HCT116 (cell line): Measurements from ENCODE around the gene MCOLN1. TPM values are rescaled to one million over a fixed set of nuclear protein-coding genes. Genes with fewer than 3 reads are reported as not detected.

ENCODE experiments used
- ATAC-seq: fragments of 200-7000 bp; cut with Tn5 transposase; 2 replicates; pipeline ENCODE4 v1.9.1; 2020; ENCODE audit warnings: mild to moderate bottlenecking, moderate library complexity
- BruUV-seq: library from RNA; stranded (reverse); fragments of 400-500 nt; replicated peaks from 2 replicates; lab custom pipeline; 2021; lab: Mats Ljungman, UMichigan
- CTCF ChIA-PET: fragments of 300-600 bp; sonication (Branson Sonifier 250); formaldehyde crosslinking; loops from one replicate; lab custom pipeline; 2021; ENCODE audit warnings: antibody characterized with exemption; lab: Charles Lee
- POLR2A ChIA-PET: fragments of 300-600, 350-600 bp; sonication (Branson Sonifier 250); formaldehyde crosslinking; loops from one replicate; lab custom pipeline; 2021; ENCODE audit warnings: antibody characterized with exemption; lab: Charles Lee
- RAD21 ChIA-PET, 2 experiments: fragments of 300-600 bp; sonication (Branson Sonifier 250); formaldehyde crosslinking; loops; one replicate each; lab custom pipeline; 2023; ENCODE audit warnings: low total read pairs in 2 of 2; ENCODE audit not compliant: uncharacterized antibody in 2 of 2, unreplicated experiment in 2 of 2, low non-redundant PET in 1 of 2; lab: Charles Lee
- DNase-seq: peaks from one replicate; pipeline ENCODE4 v3.0.0-alpha.2; 2010; ENCODE audit warnings: low read depth, low spot score
- H2AFZ ChIP-seq: fragments of 200-600 bp; shearing (Covaris generic), sonication (generic); 2 replicates; pipeline ENCODE4 v1.6.1; 2017; ENCODE audit warnings: low read depth, mixed run types, mixed read lengths, antibody characterized with exemption, low read length; ENCODE audit not compliant: poor library complexity, severe bottlenecking
- H3K27ac ChIP-seq: 2 replicates; pipeline ENCODE4 v1.5.1; 2012; ENCODE audit warnings: low read depth, low read length
- H3K27me3 ChIP-seq: fragments of 200-600 bp; sonication (generic); 2 replicates; pipeline ENCODE4 v1.6.1; 2016; ENCODE audit warnings: mixed run types, low read length, mixed read lengths; ENCODE audit not compliant: insufficient read depth
- H3K36me3 ChIP-seq, 2 experiments: fragments of 200-500 bp in 1 of 2; fragments of 200-600 bp in 1 of 2; sonication (Bioruptor generic) in 1 of 2; sonication (generic) in 1 of 2; 2 replicates each; pipeline versions ENCODE4 v1.5.1 to v1.6.1; 2014 to 2016; ENCODE audit warnings: low read length in 2 of 2, inconsistent platforms in 1 of 2, mixed read lengths in 1 of 2, mixed run types in 1 of 2; ENCODE audit not compliant: insufficient read depth in 2 of 2, control insufficient read depth in 1 of 2
- H3K4me1 ChIP-seq, 2 experiments: fragments of 200-600 bp in 1 of 2; sonication (generic) in 1 of 2; 2 replicates each; pipeline versions ENCODE4 v1.5.1 to v1.6.1; 2012 to 2017; ENCODE audit warnings: low read length in 2 of 2, inconsistent platforms in 1 of 2, mild to moderate bottlenecking in 1 of 2, mixed read lengths in 1 of 2, mixed run types in 1 of 2, moderate library complexity in 1 of 2; ENCODE audit not compliant: insufficient read depth in 2 of 2, control insufficient read depth in 1 of 2
- H3K4me2 ChIP-seq: fragments of 200-600 bp; sonication (generic); 2 replicates; pipeline ENCODE4 v1.6.1; 2017; ENCODE audit warnings: mixed run types, low read length, mixed read lengths
- H3K4me3 ChIP-seq, 2 experiments: fragments of 200-600 bp in 1 of 2; sonication (generic) in 1 of 2; replicated peaks in 1 of 2; 2 replicates each; pipeline ENCODE4 v1.5.1; 2011 to 2016; ENCODE audit warnings: low read length in 2 of 2, control low read depth in 1 of 2, low read depth in 1 of 2, mild to moderate bottlenecking in 1 of 2, mixed read lengths in 1 of 2, mixed run types in 1 of 2
- H3K79me2 ChIP-seq: fragments of 200-600 bp; sonication (generic); 2 replicates; pipeline ENCODE4 v1.6.1; 2017; ENCODE audit warnings: mild to moderate bottlenecking, mixed run types, low read length, moderate library complexity, mixed read lengths; ENCODE audit not compliant: insufficient read depth
- H3K9ac ChIP-seq: fragments of 200-600 bp; sonication (generic); 2 replicates; pipeline ENCODE4 v1.6.1; 2016; ENCODE audit warnings: low read length, mixed read lengths
- H3K9me2 ChIP-seq: fragments of 200-600 bp; sonication (generic), shearing (Covaris generic); 2 replicates; pipeline ENCODE4 v1.6.1; 2017; ENCODE audit warnings: mixed run types, mild to moderate bottlenecking, moderate library complexity; ENCODE audit not compliant: insufficient read depth
- H3K9me3 ChIP-seq, 2 experiments: fragments of 200-500 bp in 1 of 2; fragments of 200-600 bp in 1 of 2; sonication (Bioruptor generic) in 1 of 2; sonication (generic) in 1 of 2; 2 replicates each; pipeline ENCODE4 v1.6.1; 2014 to 2017; ENCODE audit warnings: low read length in 2 of 2, mixed read lengths in 2 of 2, inconsistent platforms in 1 of 2, low read depth in 1 of 2, mild to moderate bottlenecking in 1 of 2, mixed run types in 1 of 2, moderate library complexity in 1 of 2; ENCODE audit not compliant: control insufficient read depth in 1 of 2, insufficient read depth in 1 of 2
- H4K20me1 ChIP-seq: fragments of 200-600 bp; sonication (generic), shearing (Covaris generic); 2 replicates; pipeline ENCODE4 v1.6.1; 2017; ENCODE audit warnings: mixed run types, mild to moderate bottlenecking, moderate library complexity; ENCODE audit not compliant: insufficient read depth
- ATF3 ChIP-seq: IDR thresholded peaks from 2 replicates; pipeline ENCODE4 v1.6.1; 2012
- CBX3 ChIP-seq: IDR thresholded peaks from 2 replicates; pipeline ENCODE4 v1.6.1; 2012; ENCODE audit warnings: low read depth
- CEBPB ChIP-seq: IDR thresholded peaks from 2 replicates; pipeline ENCODE4 v1.6.1; 2012; ENCODE audit warnings: low read depth
- CTCF ChIP-seq, 3 experiments: fragments of 200-600 bp in 1 of 3; sonication (generic) in 1 of 3; IDR thresholded peaks in 2 of 3; conservative IDR thresholded peaks in 1 of 3; 2 replicates each; pipeline ENCODE4 v1.5.1; 2012 to 2017; ENCODE audit warnings: low read depth in 2 of 3, low read length in 2 of 3, antibody characterized with exemption in 1 of 3, borderline replicate concordance in 1 of 3, control low read depth in 1 of 3, mild to moderate bottlenecking in 1 of 3, mixed read lengths in 1 of 3, mixed run types in 1 of 3, moderate library complexity in 1 of 3; ENCODE audit not compliant: insufficient read depth in 1 of 3
- EZH2 ChIP-seq: fragments of 200-600 bp; sonication (generic); IDR thresholded peaks from 2 replicates; pipeline ENCODE4 v1.6.1; 2017; ENCODE audit warnings: antibody characterized with exemption, mixed run types
- EZH2phosphoT487 ChIP-seq: fragments of 200-600 bp; IDR thresholded peaks from 2 replicates; pipeline ENCODE4 v1.6.1; 2018; ENCODE audit warnings: antibody characterized with exemption, borderline replicate concordance
- FOSL1 ChIP-seq: IDR thresholded peaks from 2 replicates; pipeline ENCODE4 v1.6.1; 2012; ENCODE audit warnings: low read depth
- JUND ChIP-seq: IDR thresholded peaks from 2 replicates; pipeline ENCODE4 v1.6.1; 2012
- MAX ChIP-seq: IDR thresholded peaks from 2 replicates; pipeline ENCODE4 v1.6.1; 2012
- POLR2A ChIP-seq: IDR thresholded peaks from 2 replicates; pipeline ENCODE4 v1.7.0; 2011; ENCODE audit warnings: borderline replicate concordance; ENCODE audit not compliant: insufficient read depth, insufficient read length; ENCODE audit errors: extremely low read depth
- RAD21 ChIP-seq: IDR thresholded peaks from 2 replicates; pipeline ENCODE4 v1.6.1; 2012; ENCODE audit warnings: low read depth, mild to moderate bottlenecking
- REST ChIP-seq: IDR thresholded peaks from 2 replicates; pipeline ENCODE4 v1.6.1; 2012; ENCODE audit warnings: low read depth
- SIN3A ChIP-seq: IDR thresholded peaks from 2 replicates; pipeline ENCODE4 v1.6.1; 2012; ENCODE audit warnings: low read depth
- SP1 ChIP-seq: IDR thresholded peaks from 2 replicates; pipeline ENCODE4 v1.6.1; 2012; ENCODE audit warnings: low read depth
- TCF7L2 ChIP-seq: IDR thresholded peaks from 2 replicates; pipeline ENCODE4 v1.7.0; 2011; ENCODE audit warnings: borderline replicate concordance, inconsistent platforms; ENCODE audit not compliant: insufficient read depth, insufficient read length; ENCODE audit errors: extremely low read depth
- YY1 ChIP-seq: IDR thresholded peaks from 2 replicates; pipeline ENCODE4 v1.6.1; 2011; ENCODE audit warnings: low read length, low read depth, moderate library complexity, mild to moderate bottlenecking; ENCODE audit not compliant: insufficient replicate concordance; ENCODE audit errors: extremely low read depth
- ZBTB33 ChIP-seq: IDR thresholded peaks from 2 replicates; pipeline ENCODE4 v1.6.1; 2011; ENCODE audit warnings: mild to moderate bottlenecking, low read length, moderate library complexity; ENCODE audit not compliant: insufficient replicate concordance; ENCODE audit errors: extremely low read depth
- ZFX ChIP-seq: fragments of 450-650 bp; IDR thresholded peaks from 2 replicates; pipeline ENCODE4 v1.6.1; 2017
- ZNF274 ChIP-seq: fragments of 200-500 bp; sonication (Bioruptor generic); IDR thresholded peaks from 2 replicates; pipeline ENCODE4 v1.6.1; 2014; ENCODE audit warnings: mild to moderate bottlenecking, low read depth, low read length, inconsistent platforms
- intact Hi-C: fragments of 100-400 bp; cut with micrococcal nuclease; formaldehyde crosslinking; loops from 2 replicates; pipeline ENCODE4 v1.10.0; 2022
- total RNA-seq: library from RNA; stranded (reverse); gene quantifications from one replicate; pipeline ENCODE4 v1.2.1, GENCODE V29; 2021; ENCODE audit not compliant: unreplicated experiment

MCOLN1 gene
- total RNA-seq, 1 experiment from 2014 or later = 19.1 TPM

GRCh38 chr19:7539827-7540425 is 17.5 kb downstream of the MCOLN1 start:
- ChIA-PET POLR2A (no interaction called here), CTCF (no interaction called here)
- H3K27me3 ChIP-seq = no peaks in the 10 kb centered on the region
- no peak overlapping the region for H2AFZ ChIP-seq
- no peaks in the 10 kb centered on the region for H4K20me1 ChIP-seq
- no peak overlapping the region for H3K4me2 ChIP-seq
- no peak overlapping the region for H3K4me3 ChIP-seq
- H3K4me1 ChIP-seq = peaks cover 0 to 20% of the 10 kb centered on the region in 2 experiments; a peak in 2 of 4 replicates
- no TSS peak for BruUV-seq
- H3K36me3 ChIP-seq = peaks cover 10 to 32% of the 10 kb centered on the region in 2 experiments
- TF ChIP-seq EZH2phosphoT487 = no peak
- no peak for TF ChIP-seq ZNF274
- TF ChIP-seq POLR2A = no peak
- no peak for TF ChIP-seq EZH2
- TF ChIP-seq ZFX = no peak
- TF ChIP-seq ZBTB33 = no peak
- TF ChIP-seq JUND = no peak
- no peak for TF ChIP-seq CEBPB
- TF ChIP-seq SP1 = no peak
- TF ChIP-seq SIN3A = no peak
- no peak for TF ChIP-seq REST
- no peak for TF ChIP-seq RAD21
- no peak for TF ChIP-seq ATF3
- TF ChIP-seq TCF7L2 = no peak
- TF ChIP-seq CTCF (IDR thresholded peaks at IDR 0.05 in 2 of 3, conservative IDR thresholded peaks at IDR 0.05 in 1 of 3; ENCODE audit: borderline replicate concordance in 1 of 3, insufficient read depth in 1 of 3, low read depth in 2 of 3, low read length in 2 of 3) = no peak
- TF ChIP-seq MAX = no peak
- TF ChIP-seq YY1 = no peak
- TF ChIP-seq CBX3 = no peak
- no peak for TF ChIP-seq FOSL1
- TF ChIP-seq, all 23 proteins: peak for 0
- Histone ChIP-seq H3K9ac (no peak overlapping the region), H3K9me3 (no peaks in the 10 kb centered on the region), H3K9me2 (no peaks in the 10 kb centered on the region), H3K27ac (no peak overlapping the region), H3K79me2 (no peaks in the 10 kb centered on the region; the same call in 1 of the 2 replicates)
- ATAC-seq (no peak), DNase-seq (no peak)
- RAD21 ChIA-PET = no interaction called here
- intact Hi-C loops = no loop called here
